Activated CD4-positive, alpha-beta memory T cell treated with anti-CD3 and anti-CD28 coated beads for 36 hours (primary cell): ENCODE measurements around the gene UGP2. TPM values are rescaled to one million over a fixed set of nuclear protein-coding genes. Genes with fewer than 3 reads are reported as not detected.
A peak's percentile ranks its signal among the peaks of the same experiment; 100 is the strongest.

ENCODE experiments used
- CTCF ChIA-PET: fragments of 350-600 bp; sonication (Branson Sonifier 250); formaldehyde crosslinking; loops from one replicate; lab custom pipeline; 2021; ENCODE audit warnings: antibody characterized with exemption, inconsistent platforms; lab: Charles Lee
- POLR2A ChIA-PET: fragments of 350-600 bp; sonication (Branson Sonifier 250); formaldehyde crosslinking; loops from one replicate; lab custom pipeline; 2021; ENCODE audit warnings: antibody characterized with exemption; lab: Charles Lee
- DNase-seq: peaks from one replicate; pipeline ENCODE4 v3.0.0-alpha.2; 2020
- H3K27ac Mint-ChIP-seq: one replicate; pipeline ENCODE4 v1.8.0; 2021; ENCODE audit warnings: mixed read lengths
- H3K27me3 Mint-ChIP-seq: one replicate; pipeline ENCODE4 v1.8.0; 2021; ENCODE audit warnings: mixed read lengths
- H3K36me3 Mint-ChIP-seq: one replicate; pipeline ENCODE4 v1.8.0; 2021; ENCODE audit warnings: mixed read lengths
- H3K4me1 Mint-ChIP-seq: one replicate; pipeline ENCODE4 v1.8.0; 2021; ENCODE audit warnings: low read depth, mixed read lengths
- H3K4me3 Mint-ChIP-seq: one replicate; pipeline ENCODE4 v1.8.0; 2021; ENCODE audit warnings: mild to moderate bottlenecking, mixed read lengths
- H3K9me3 Mint-ChIP-seq: one replicate; pipeline ENCODE4 v1.8.0; 2021; ENCODE audit warnings: mixed read lengths
- intact Hi-C: fragments of 100-400 bp; cut with micrococcal nuclease; formaldehyde crosslinking; loops from one replicate; pipeline ENCODE4 v1.15.1; 2023
- total RNA-seq, 2 experiments: library from RNA; stranded (reverse); gene quantifications; one replicate each; pipeline ENCODE4 v1.2.3, GENCODE V29; 2021

The UGP2 gene
- total RNA-seq, 2 experiments from 2014 or later = 113 to 119 TPM

- intact Hi-C loops = no loop called here
- DNase-seq = no peak
- CTCF ChIA-PET = interaction anchor here (0.7 to 5.5 kb wide), 4 partner anchors 9 to 23 kb away, joined by 3 to 41 read pairs (median 5); partner anchors contain the start of gene UGP2
- H3K9me3 Mint-ChIP-seq = peaks cover 6% of the 10 kb centered on the region
- POLR2A ChIA-PET = interaction anchor here (2.5 kb wide), 1 partner anchor 9 kb away, joined by 7 read pairs; the partner anchor contains the start of gene UGP2
- no peak overlapping the region for H3K27ac Mint-ChIP-seq
- H3K4me1 Mint-ChIP-seq = peaks cover 80% of the 10 kb centered on the region
- H3K4me3 Mint-ChIP-seq = no peak overlapping the region
- H3K36me3 Mint-ChIP-seq = peaks cover 7% of the 10 kb centered on the region
- no peaks in the 10 kb centered on the region for H3K27me3 Mint-ChIP-seq
Observed at GRCh38 chr2:63850649-63851048, 9.0 kb downstream of the UGP2 start.

GRCh38 chr2:63851691-63852311 is 10.1 kb downstream of the UGP2 start:
- H3K27me3 Mint-ChIP-seq = no peaks in the 10 kb centered on the region
- intact Hi-C loops = no loop called here
- H3K27ac Mint-ChIP-seq = no peak overlapping the region
- ChIA-PET POLR2A (interaction anchor here (1.4 to 4.2 kb wide), 2 partner anchors 11 kb away, joined by 3 to 29 read pairs; partner anchors contain the start of gene UGP2), CTCF (interaction anchor here (0.8 to 5.5 kb wide), 3 partner anchors 10 to 159 kb away, joined by 3 to 41 read pairs (median 3); no protein-coding TSS in a partner anchor)
- peaks cover 15% of the 10 kb centered on the region for H3K36me3 Mint-ChIP-seq
- DNase-seq = no peak
- H3K4me1 Mint-ChIP-seq = peaks cover 81% of the 10 kb centered on the region
- no peak overlapping the region for H3K4me3 Mint-ChIP-seq
- H3K9me3 Mint-ChIP-seq = peaks cover 6% of the 10 kb centered on the region

GRCh38 chr2:63853527-63854310 is 12.0 kb downstream of the UGP2 start:
- intact Hi-C loops = no loop called here
- no peak overlapping the region for H3K4me3 Mint-ChIP-seq
- H3K27ac Mint-ChIP-seq = peak overlapping the region; percentile 86
- POLR2A ChIA-PET = interaction anchor here (1.1 to 4.2 kb wide), 2 partner anchors 12 kb away, joined by 3 to 29 read pairs; partner anchors contain the start of gene UGP2
- H3K4me1 Mint-ChIP-seq = peaks cover 73% of the 10 kb centered on the region
- no peak for DNase-seq
- H3K36me3 Mint-ChIP-seq = peaks cover 18% of the 10 kb centered on the region
- no peaks in the 10 kb centered on the region for H3K27me3 Mint-ChIP-seq
- no peaks in the 10 kb centered on the region for H3K9me3 Mint-ChIP-seq
- CTCF ChIA-PET = interaction anchor here (1.5 to 5.5 kb wide), 3 partner anchors 8 to 12 kb away, joined by 3 to 41 read pairs (median 12); partner anchors contain the start of gene UGP2

GRCh38 chr2:63855418-63856302 is 14.0 kb downstream of the UGP2 start:
- Mint-ChIP-seq H3K4me1 (peaks cover 60% of the 10 kb centered on the region), H3K27ac (peak overlapping the region; percentile 90), H3K27me3 (no peaks in the 10 kb centered on the region), H3K4me3 (peak overlapping the region; percentile 54), H3K36me3 (peaks cover 24% of the 10 kb centered on the region), H3K9me3 (no peaks in the 10 kb centered on the region)
- ChIA-PET CTCF (interaction anchor here (0.6 to 3.1 kb wide), 7 partner anchors 10 to 162 kb away, joined by 3 to 12 read pairs (median 4); partner anchors contain the start of gene UGP2), POLR2A (interaction anchor here (0.6 to 4.2 kb wide), 5 partner anchors 13 to 16 kb away, joined by 3 to 29 read pairs (median 5); partner anchors contain the start of gene UGP2)
- intact Hi-C loops = loop anchor here (1.0 to 5.0 kb wide), 4 partner anchors 15 to 287 kb away; partner anchors contain the start of genes MDH1, PELI1 and WDPCP
- no peak for DNase-seq

GRCh38 chr2:63856303-63856603 is 14.6 kb downstream of the UGP2 start:
- Mint-ChIP-seq H3K27me3 (no peaks in the 10 kb centered on the region), H3K9me3 (no peaks in the 10 kb centered on the region), H3K4me1 (peaks cover 59% of the 10 kb centered on the region), H3K4me3 (peak overlapping the region; percentile 54), H3K36me3 (peaks cover 26% of the 10 kb centered on the region), H3K27ac (peak overlapping the region; percentile 90)
- POLR2A ChIA-PET = interaction anchor here (0.6 to 1.8 kb wide), 4 partner anchors 13 to 16 kb away, joined by 3 to 10 read pairs (median 4); partner anchors contain the start of gene UGP2
- intact Hi-C loops = loop anchor here (1.0 to 5.0 kb wide), 4 partner anchors 16 to 286 kb away; partner anchors contain the start of genes MDH1, PELI1 and WDPCP
- DNase-seq = peak; percentile 77
- CTCF ChIA-PET = interaction anchor here (0.6 to 1.3 kb wide), 4 partner anchors 10 to 163 kb away, joined by 3 to 10 read pairs (median 4); partner anchors contain the start of gene UGP2

GRCh38 chr2:63858291-63858690 is 16.6 kb downstream of the UGP2 start:
- Mint-ChIP-seq H3K9me3 (no peaks in the 10 kb centered on the region), H3K4me1 (peaks cover 54% of the 10 kb centered on the region), H3K4me3 (no peak overlapping the region), H3K36me3 (peaks cover 31% of the 10 kb centered on the region), H3K27ac (no peak overlapping the region), H3K27me3 (no peaks in the 10 kb centered on the region)
- CTCF ChIA-PET = interaction anchor here (0.7 to 1.4 kb wide), 3 partner anchors 14 to 277 kb away, joined by 5 to 7 read pairs (median 5); no protein-coding TSS in a partner anchor
- no peak for DNase-seq
- intact Hi-C loops = loop anchor here (5.0 kb wide), 2 partner anchors 39 to 284 kb away; partner anchors contain the start of gene PELI1
- POLR2A ChIA-PET = interaction anchor here (1.5 kb wide), 1 partner anchor 17 kb away, joined by 5 read pairs; the partner anchor contains the start of gene UGP2

GRCh38 chr2:63861220-63861822 is 19.6 kb downstream of the UGP2 start:
- no peak overlapping the region for H3K4me3 Mint-ChIP-seq
- H3K36me3 Mint-ChIP-seq = peaks cover 32% of the 10 kb centered on the region
- peak; percentile 56 for DNase-seq
- POLR2A ChIA-PET = no interaction called here
- H3K9me3 Mint-ChIP-seq = no peaks in the 10 kb centered on the region
- no peak overlapping the region for H3K27ac Mint-ChIP-seq
- intact Hi-C loops = loop anchor here (1.0 kb wide), 2 partner anchors 21 to 169 kb away; no protein-coding TSS in a partner anchor
- H3K27me3 Mint-ChIP-seq = no peaks in the 10 kb centered on the region
- CTCF ChIA-PET = interaction anchor here (0.6 to 4.9 kb wide), 32 partner anchors 9 to 1640 kb away, joined by 3 to 56 read pairs (median 4); partner anchors contain the start of genes MDH1, UGP2 and WDPCP
- peaks cover 44% of the 10 kb centered on the region for H3K4me1 Mint-ChIP-seq

GRCh38 chr2:63862806-63863205 is 21.1 kb downstream of the UGP2 start:
- no peak for DNase-seq
- intact Hi-C loops = no loop called here
- peaks cover 44% of the 10 kb centered on the region for H3K4me1 Mint-ChIP-seq
- CTCF ChIA-PET = interaction anchor here (0.9 to 4.9 kb wide), 7 partner anchors 12 to 465 kb away, joined by 3 to 56 read pairs (median 28); no protein-coding TSS in a partner anchor
- POLR2A ChIA-PET = interaction anchor here (1.0 to 2.4 kb wide), 3 partner anchors 11 to 274 kb away, joined by 3 to 10 read pairs (median 3); partner anchors contain the start of gene UGP2
- peak overlapping the region; percentile 72 for H3K27ac Mint-ChIP-seq
- H3K4me3 Mint-ChIP-seq = no peak overlapping the region
- H3K9me3 Mint-ChIP-seq = no peaks in the 10 kb centered on the region
- no peaks in the 10 kb centered on the region for H3K27me3 Mint-ChIP-seq
- peaks cover 24% of the 10 kb centered on the region for H3K36me3 Mint-ChIP-seq

GRCh38 chr2:63863707-63864106 is 22.0 kb downstream of the UGP2 start:
- Mint-ChIP-seq H3K36me3 (peaks cover 25% of the 10 kb centered on the region), H3K4me3 (no peak overlapping the region), H3K27ac (no peak overlapping the region), H3K9me3 (no peaks in the 10 kb centered on the region), H3K27me3 (no peaks in the 10 kb centered on the region), H3K4me1 (peaks cover 41% of the 10 kb centered on the region)
- intact Hi-C loops = no loop called here
- CTCF ChIA-PET = interaction anchor here (2.1 to 4.9 kb wide), 3 partner anchors 13 to 172 kb away, joined by 5 to 56 read pairs (median 41); no protein-coding TSS in a partner anchor
- POLR2A ChIA-PET = interaction anchor here (1.6 to 2.4 kb wide), 2 partner anchors 11 to 22 kb away, joined by 3 to 10 read pairs; partner anchors contain the start of gene UGP2
- no peak for DNase-seq

- intact Hi-C loops = no loop called here
- POLR2A ChIA-PET = interaction anchor here (1.0 to 1.9 kb wide), 2 partner anchors 12 to 24 kb away, joined by 3 to 8 read pairs; partner anchors contain the start of gene UGP2
- no peaks in the 10 kb centered on the region for H3K9me3 Mint-ChIP-seq
- DNase-seq = no peak
- no peak overlapping the region for H3K27ac Mint-ChIP-seq
- peaks cover 39% of the 10 kb centered on the region for H3K4me1 Mint-ChIP-seq
- H3K27me3 Mint-ChIP-seq = no peaks in the 10 kb centered on the region
- H3K4me3 Mint-ChIP-seq = no peak overlapping the region
- H3K36me3 Mint-ChIP-seq = peaks cover 21% of the 10 kb centered on the region
- CTCF ChIA-PET = interaction anchor here (0.6 to 2.1 kb wide), 3 partner anchors 9 to 174 kb away, joined by 3 to 5 read pairs (median 3); no protein-coding TSS in a partner anchor
Observed at GRCh38 chr2:63865159-63865799, 23.6 kb downstream of the UGP2 start.
